Measurements from ENCODE around the gene NR6A1.

DNA sequence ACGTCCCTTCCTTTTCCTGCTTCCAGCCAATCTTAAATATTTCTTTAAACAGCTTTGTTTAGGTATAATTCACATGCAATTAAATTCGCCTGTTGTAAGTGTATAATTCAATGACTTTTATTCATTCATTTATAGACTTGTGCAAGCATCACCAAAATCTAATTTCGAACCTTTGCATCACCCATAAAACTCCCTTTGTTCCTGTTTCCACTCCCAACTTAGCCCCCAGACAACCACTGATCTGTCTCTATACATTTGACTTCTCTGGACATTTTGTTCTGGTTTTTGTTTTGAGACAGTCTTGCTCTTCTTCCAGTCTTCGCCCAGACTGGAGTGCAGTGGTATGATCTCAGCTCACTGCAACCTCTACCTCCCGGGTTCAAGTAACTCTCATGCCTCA is 71.5 kb downstream of the NR6A1 start:
- TF ChIP-seq, protein P1, sequence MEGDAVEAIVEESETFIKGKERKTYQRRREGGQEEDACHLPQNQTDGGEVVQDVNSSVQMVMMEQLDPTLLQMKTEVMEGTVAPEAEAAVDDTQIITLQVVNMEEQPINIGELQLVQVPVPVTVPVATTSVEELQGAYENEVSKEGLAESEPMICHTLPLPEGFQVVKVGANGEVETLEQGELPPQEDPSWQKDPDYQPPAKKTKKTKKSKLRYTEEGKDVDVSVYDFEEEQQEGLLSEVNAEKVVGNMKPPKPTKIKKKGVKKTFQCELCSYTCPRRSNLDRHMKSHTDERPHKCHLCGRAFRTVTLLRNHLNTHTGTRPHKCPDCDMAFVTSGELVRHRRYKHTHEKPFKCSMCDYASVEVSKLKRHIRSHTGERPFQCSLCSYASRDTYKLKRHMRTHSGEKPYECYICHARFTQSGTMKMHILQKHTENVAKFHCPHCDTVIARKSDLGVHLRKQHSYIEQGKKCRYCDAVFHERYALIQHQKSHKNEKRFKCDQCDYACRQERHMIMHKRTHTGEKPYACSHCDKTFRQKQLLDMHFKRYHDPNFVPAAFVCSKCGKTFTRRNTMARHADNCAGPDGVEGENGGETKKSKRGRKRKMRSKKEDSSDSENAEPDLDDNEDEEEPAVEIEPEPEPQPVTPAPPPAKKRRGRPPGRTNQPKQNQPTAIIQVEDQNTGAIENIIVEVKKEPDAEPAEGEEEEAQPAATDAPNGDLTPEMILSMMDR (IDR thresholded peaks at IDR 0.05): no peak
- no peak for TF ChIP-seq POLR2A (IDR thresholded peaks at IDR 0.05)
- TF ChIP-seq POLR2AphosphoS5 (IDR thresholded peaks at IDR 0.05; ENCODE audit: insufficient read depth in 1 of 2, low read depth in 1 of 2): no peak
